OCI-LY1 (cell line): Measurements from ENCODE around the gene VGLL4.

ENCODE experiments used
- CTCF ChIP-seq: fragments of 200-600 bp; sonication (generic), shearing (Covaris generic); IDR thresholded peaks from 2 replicates; pipeline ENCODE4 v1.5.1; 2017; ENCODE audit warnings: mild to moderate bottlenecking, antibody characterized with exemption, low read length, moderate library complexity, mixed read lengths
- EZH2 ChIP-seq: fragments of 200-600 bp; sonication (generic), shearing (Covaris generic); IDR thresholded peaks from 2 replicates; pipeline ENCODE4 v1.8.0; 2017; ENCODE audit warnings: borderline replicate concordance, mixed run types, mild to moderate bottlenecking, antibody characterized with exemption, low read length, moderate library complexity, mixed read lengths

DNA sequence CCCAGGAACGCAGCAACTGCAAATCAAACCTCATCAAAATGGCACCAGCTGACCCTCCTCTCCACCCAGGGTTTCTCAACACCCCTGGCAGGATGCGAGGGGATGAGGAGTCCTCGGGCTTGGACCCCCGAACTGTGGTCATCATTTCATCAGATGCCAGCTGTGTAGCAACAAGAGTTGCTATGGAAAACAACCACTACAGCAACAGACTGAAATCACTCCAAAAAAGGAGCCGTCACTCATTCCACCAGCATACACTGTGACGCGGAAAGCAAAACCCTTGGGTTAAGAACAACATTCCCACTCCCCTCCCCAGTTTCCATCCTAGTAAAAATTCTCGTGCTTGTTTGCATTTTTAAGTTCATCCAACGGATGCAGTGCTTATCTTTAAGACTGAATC lies 40.1 kb downstream of the VGLL4 start:
- TF ChIP-seq CTCF, result no peak
- no peak for TF ChIP-seq EZH2
